SK-N-SH treated with all-trans-retinoic acid at 6 μM for 48 hours (cell line): ENCODE measurements around the gene CAPN8.

Experiments used
- ATAC-seq: fragments of 200-7000 bp; cut with Tn5 transposase; 3 replicates; pipeline ENCODE4 v1.9.1; 2020; ENCODE audit warnings: mild to moderate bottlenecking, moderate library complexity
- ARNTL ChIP-seq: fragments of 450-650 bp; formaldehyde crosslinking; IDR thresholded peaks from 2 replicates; pipeline ENCODE4 v1.5.0; 2020; ENCODE audit warnings: low read depth, mild to moderate bottlenecking, moderate library complexity, borderline replicate concordance
- BACH2 ChIP-seq: fragments of 250-450 bp; sonication (Bioruptor Pico); IDR thresholded peaks from 2 replicates; pipeline ENCODE4 v1.9.0; 2021; ENCODE audit warnings: mild to moderate bottlenecking, borderline replicate concordance
- CREB5 ChIP-seq: fragments of 250-450 bp; sonication (Bioruptor Pico); IDR thresholded peaks from 2 replicates; pipeline ENCODE4 v1.5.1; 2020; ENCODE audit warnings: low read depth, mild to moderate bottlenecking, moderate library complexity
- CSDC2 ChIP-seq: fragments of 250-450 bp; sonication (Bioruptor Pico); IDR thresholded peaks from 2 replicates; pipeline ENCODE4 v1.5.0; 2020; ENCODE audit warnings: mild to moderate bottlenecking, moderate library complexity
- CSRNP3 ChIP-seq: fragments of 250-450 bp; sonication (Bioruptor Pico); IDR thresholded peaks from 2 replicates; pipeline ENCODE4 v1.5.1; 2021; ENCODE audit warnings: mild to moderate bottlenecking, moderate library complexity
- ESRRG ChIP-seq: fragments of 250-450 bp; sonication (Bioruptor Pico); IDR thresholded peaks from 2 replicates; pipeline ENCODE4 v1.6.1; 2021; ENCODE audit warnings: mild to moderate bottlenecking
- GLIS3 ChIP-seq: fragments of 250-450 bp; sonication (Bioruptor Pico); IDR thresholded peaks from 2 replicates; pipeline ENCODE4 v1.5.0; 2020; ENCODE audit warnings: mild to moderate bottlenecking, moderate library complexity
- ISL1 ChIP-seq: fragments of 250-450 bp; sonication (Bioruptor Pico); IDR thresholded peaks from 2 replicates; pipeline ENCODE4 v2.1.2; 2022; ENCODE audit warnings: mild to moderate bottlenecking, moderate library complexity
- OSR1 ChIP-seq: fragments of 250-450 bp; sonication (Bioruptor Pico); IDR thresholded peaks from 2 replicates; pipeline ENCODE4 v1.8.0; 2022; ENCODE audit warnings: moderate library complexity, mild to moderate bottlenecking, inconsistent platforms
- PATZ1 ChIP-seq: fragments of 250-450 bp; sonication (Bioruptor Pico); IDR thresholded peaks from 2 replicates; pipeline ENCODE4 v1.8.0; 2020; ENCODE audit warnings: mild to moderate bottlenecking, moderate library complexity, borderline replicate concordance
- PPARA ChIP-seq: fragments of 250-450 bp; sonication (Bioruptor Pico); IDR thresholded peaks from 2 replicates; pipeline ENCODE4 v1.5.0; 2020; ENCODE audit warnings: mild to moderate bottlenecking, borderline replicate concordance
- RARB ChIP-seq: fragments of 250-450 bp; sonication (Bioruptor Pico); IDR thresholded peaks from 2 replicates; pipeline ENCODE4 v1.8.0; 2021; ENCODE audit warnings: mild to moderate bottlenecking, moderate library complexity
- SNAI2 ChIP-seq: fragments of 250-450 bp; sonication (Bioruptor Pico); IDR thresholded peaks from 2 replicates; pipeline ENCODE4 v1.5.0; 2020; ENCODE audit warnings: mild to moderate bottlenecking, moderate library complexity
- TCF4 ChIP-seq: fragments of 250-450 bp; sonication (Bioruptor Pico); IDR thresholded peaks from 2 replicates; pipeline ENCODE4 v1.8.0; 2021; ENCODE audit warnings: mild to moderate bottlenecking, moderate library complexity, borderline replicate concordance
- TOX ChIP-seq: fragments of 250-450 bp; sonication (Bioruptor Pico); IDR thresholded peaks from 2 replicates; pipeline ENCODE4 v1.8.0; 2021; ENCODE audit warnings: mild to moderate bottlenecking, moderate library complexity, borderline replicate concordance
- ZC3H10 ChIP-seq: fragments of 250-450 bp; sonication (Bioruptor Pico); IDR thresholded peaks from 2 replicates; pipeline ENCODE4 v1.5.1; 2021; ENCODE audit warnings: mild to moderate bottlenecking, moderate library complexity
- ZFP3 ChIP-seq: fragments of 250-450 bp; sonication (Bioruptor Pico); IDR thresholded peaks from 2 replicates; pipeline ENCODE4 v1.5.0; 2020; ENCODE audit warnings: mild to moderate bottlenecking, moderate library complexity
- ZFP30 ChIP-seq: fragments of 450-650 bp; formaldehyde crosslinking; IDR thresholded peaks from 2 replicates; pipeline ENCODE4 v1.5.0; 2022; ENCODE audit warnings: mild to moderate bottlenecking, moderate library complexity
- ZNF565 ChIP-seq: fragments of 450-650 bp; formaldehyde crosslinking; conservative IDR thresholded peaks from 2 replicates; pipeline ENCODE4 v1.5.0; 2020; ENCODE audit warnings: low read depth, mild to moderate bottlenecking, moderate library complexity
- ZNF70 ChIP-seq: fragments of 450-650 bp; formaldehyde crosslinking; IDR thresholded peaks from 2 replicates; pipeline ENCODE4 v1.5.0; 2020; ENCODE audit warnings: mild to moderate bottlenecking, moderate library complexity
- ZNF8 ChIP-seq: fragments of 450-650 bp; formaldehyde crosslinking; IDR thresholded peaks from 2 replicates; pipeline ENCODE4 v1.5.0; 2020; ENCODE audit warnings: mild to moderate bottlenecking, moderate library complexity
- TF ChIP-seq, protein P1 (sequence below): fragments of 250-450 bp; sonication (Bioruptor Pico); IDR thresholded peaks from 2 replicates; pipeline ENCODE4 v1.5.0; 2020; ENCODE audit warnings: mild to moderate bottlenecking, moderate library complexity
- TF ChIP-seq, protein P2 (sequence below): fragments of 250-450 bp; sonication (Bioruptor Pico); IDR thresholded peaks from 2 replicates; pipeline ENCODE4 v1.8.0; 2021; ENCODE audit warnings: low read depth, mild to moderate bottlenecking, moderate library complexity, borderline replicate concordance

Gene CAPN8

DNA sequence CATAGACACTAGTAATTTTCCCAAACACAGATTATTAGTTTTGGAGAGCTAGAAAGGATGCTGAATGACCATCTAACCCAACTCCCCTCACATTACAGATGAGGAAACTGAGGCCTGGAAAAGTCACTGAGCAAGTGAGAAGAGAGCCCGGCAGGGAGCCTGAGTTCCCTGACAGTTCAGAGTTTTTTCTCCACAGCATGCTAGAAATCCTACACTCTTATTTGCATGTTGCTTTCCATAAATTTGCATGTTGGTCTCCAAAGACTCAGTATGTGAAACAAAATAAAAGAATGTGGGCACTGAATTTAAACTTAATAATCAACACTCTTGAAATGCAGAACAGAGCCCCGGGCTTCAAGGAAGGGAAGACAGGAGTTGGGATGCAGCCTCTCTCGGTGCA is 140.0 kb downstream of the CAPN8 start:
- no peak for ATAC-seq
- TF ChIP-seq CSDC2 (CRISPR knock-in tag) (no peak), RARB (no peak), BACH2 (CRISPR knock-in tag) (no peak), CSRNP3 (CRISPR knock-in tag) (no peak), PPARA (CRISPR knock-in tag) (no peak), ESRRG (no peak), TCF4 (CRISPR knock-in tag) (no peak), ISL1 (CRISPR knock-in tag) (no peak), GLIS3 (CRISPR knock-in tag) (no peak), ZNF8 (CRISPR knock-in tag) (no peak), ZFP30 (CRISPR knock-in tag) (no peak), CREB5 (CRISPR knock-in tag) (no peak), SNAI2 (no peak), OSR1 (no peak), ZNF70 (no peak), PATZ1 (CRISPR knock-in tag) (no peak), ARNTL (CRISPR knock-in tag) (no peak), ZNF565 (no peak)
- TF ChIP-seq, protein P1, sequence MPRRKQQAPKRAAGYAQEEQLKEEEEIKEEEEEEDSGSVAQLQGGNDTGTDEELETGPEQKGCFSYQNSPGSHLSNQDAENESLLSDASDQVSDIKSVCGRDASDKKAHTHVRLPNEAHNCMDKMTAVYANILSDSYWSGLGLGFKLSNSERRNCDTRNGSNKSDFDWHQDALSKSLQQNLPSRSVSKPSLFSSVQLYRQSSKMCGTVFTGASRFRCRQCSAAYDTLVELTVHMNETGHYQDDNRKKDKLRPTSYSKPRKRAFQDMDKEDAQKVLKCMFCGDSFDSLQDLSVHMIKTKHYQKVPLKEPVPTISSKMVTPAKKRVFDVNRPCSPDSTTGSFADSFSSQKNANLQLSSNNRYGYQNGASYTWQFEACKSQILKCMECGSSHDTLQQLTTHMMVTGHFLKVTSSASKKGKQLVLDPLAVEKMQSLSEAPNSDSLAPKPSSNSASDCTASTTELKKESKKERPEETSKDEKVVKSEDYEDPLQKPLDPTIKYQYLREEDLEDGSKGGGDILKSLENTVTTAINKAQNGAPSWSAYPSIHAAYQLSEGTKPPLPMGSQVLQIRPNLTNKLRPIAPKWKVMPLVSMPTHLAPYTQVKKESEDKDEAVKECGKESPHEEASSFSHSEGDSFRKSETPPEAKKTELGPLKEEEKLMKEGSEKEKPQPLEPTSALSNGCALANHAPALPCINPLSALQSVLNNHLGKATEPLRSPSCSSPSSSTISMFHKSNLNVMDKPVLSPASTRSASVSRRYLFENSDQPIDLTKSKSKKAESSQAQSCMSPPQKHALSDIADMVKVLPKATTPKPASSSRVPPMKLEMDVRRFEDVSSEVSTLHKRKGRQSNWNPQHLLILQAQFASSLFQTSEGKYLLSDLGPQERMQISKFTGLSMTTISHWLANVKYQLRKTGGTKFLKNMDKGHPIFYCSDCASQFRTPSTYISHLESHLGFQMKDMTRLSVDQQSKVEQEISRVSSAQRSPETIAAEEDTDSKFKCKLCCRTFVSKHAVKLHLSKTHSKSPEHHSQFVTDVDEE (CRISPR knock-in tag) = no peak
- TF ChIP-seq, protein P2, sequence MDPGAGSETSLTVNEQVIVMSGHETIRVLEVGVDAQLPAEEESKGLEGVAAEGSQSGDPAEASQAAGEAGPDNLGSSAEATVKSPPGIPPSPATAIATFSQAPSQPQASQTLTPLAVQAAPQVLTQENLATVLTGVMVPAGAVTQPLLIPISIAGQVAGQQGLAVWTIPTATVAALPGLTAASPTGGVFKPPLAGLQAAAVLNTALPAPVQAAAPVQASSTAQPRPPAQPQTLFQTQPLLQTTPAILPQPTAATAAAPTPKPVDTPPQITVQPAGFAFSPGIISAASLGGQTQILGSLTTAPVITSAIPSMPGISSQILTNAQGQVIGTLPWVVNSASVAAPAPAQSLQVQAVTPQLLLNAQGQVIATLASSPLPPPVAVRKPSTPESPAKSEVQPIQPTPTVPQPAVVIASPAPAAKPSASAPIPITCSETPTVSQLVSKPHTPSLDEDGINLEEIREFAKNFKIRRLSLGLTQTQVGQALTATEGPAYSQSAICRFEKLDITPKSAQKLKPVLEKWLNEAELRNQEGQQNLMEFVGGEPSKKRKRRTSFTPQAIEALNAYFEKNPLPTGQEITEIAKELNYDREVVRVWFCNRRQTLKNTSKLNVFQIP = no peak

DNA sequence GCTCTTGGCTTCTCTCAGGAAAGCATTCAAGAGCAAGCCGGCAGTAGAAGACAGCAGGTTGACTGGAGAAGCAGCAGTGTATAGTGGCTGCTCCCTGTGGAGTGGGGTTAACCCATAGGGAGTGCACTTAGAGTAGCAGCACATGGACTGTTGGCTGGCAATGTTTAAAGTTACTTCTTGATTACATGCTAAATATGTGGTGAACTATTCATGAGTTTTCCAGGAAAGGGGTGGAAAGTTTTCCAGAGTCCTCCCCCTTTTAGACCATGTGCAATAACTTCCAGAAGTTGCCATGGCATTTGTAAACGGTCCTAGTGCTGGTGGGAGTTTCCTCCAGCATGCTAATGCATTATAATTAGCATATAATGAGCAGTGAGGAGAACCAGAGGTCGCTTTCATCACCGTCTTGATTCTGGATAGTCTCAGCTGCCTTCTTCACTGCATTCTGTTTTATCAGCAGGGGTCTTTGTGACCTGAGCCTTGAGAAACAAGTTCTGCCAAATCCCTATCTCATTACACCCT is 140.5 kb downstream of the CAPN8 start:
- ATAC-seq = no peak
- TF ChIP-seq CREB5 (CRISPR knock-in tag) (no peak), ARNTL (CRISPR knock-in tag) (no peak), TCF4 (CRISPR knock-in tag) (no peak)
- TF ChIP-seq, all 23 proteins: peak for 0

DNA sequence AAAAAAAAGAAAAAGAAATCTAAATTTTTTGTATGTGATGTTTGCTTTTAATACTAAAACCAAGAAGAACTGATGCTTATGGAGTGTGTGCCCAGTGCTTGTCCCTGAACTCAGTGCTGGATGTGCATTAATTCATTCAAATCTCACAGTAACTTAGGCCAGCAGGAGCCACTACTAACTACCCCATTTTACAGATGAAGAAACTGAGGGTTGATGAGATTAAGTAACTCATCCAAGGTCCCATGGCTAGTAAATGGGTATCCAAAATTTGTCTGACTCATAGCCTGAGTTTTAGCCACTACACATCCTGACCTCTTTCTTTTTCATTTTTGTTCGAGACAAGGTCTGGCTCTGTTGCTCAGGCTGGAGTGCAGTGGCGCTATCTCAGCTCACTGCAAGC is 144.4 kb downstream of the CAPN8 start:
- ATAC-seq = no peak
- no peak for TF ChIP-seq ISL1 (CRISPR knock-in tag)
- TF ChIP-seq PATZ1 (CRISPR knock-in tag) = no peak
- TF ChIP-seq ZFP3 (CRISPR knock-in tag) = no peak
- no peak for TF ChIP-seq ZFP30 (CRISPR knock-in tag)
- no peak for TF ChIP-seq ZNF565
- TF ChIP-seq CSDC2 (CRISPR knock-in tag) = no peak
- no peak for TF ChIP-seq ZC3H10 (CRISPR knock-in tag)
- TF ChIP-seq SNAI2 = no peak
- no peak for TF ChIP-seq CREB5 (CRISPR knock-in tag)
- no peak for TF ChIP-seq TOX
- no peak for TF ChIP-seq ESRRG
- TF ChIP-seq ZNF8 (CRISPR knock-in tag) = no peak
